HTERT RPE-1 (cell line): ENCODE results near the gene NCOA6.
"Not testable (repeated sequence)": the region's sequence is repeated elsewhere in the genome, so short reads cannot be mapped to it uniquely, and the experiment has no call there.

ENCODE experiments used
- in situ Hi-C: fragments of 300-500 bp; cut with MboI; formaldehyde crosslinking; loops from 4 replicates; pipeline ENCODE4 v1.14.3; 2020; ENCODE audit warnings: low sequenced_read_pairs

The NCOA6 gene

DNA sequence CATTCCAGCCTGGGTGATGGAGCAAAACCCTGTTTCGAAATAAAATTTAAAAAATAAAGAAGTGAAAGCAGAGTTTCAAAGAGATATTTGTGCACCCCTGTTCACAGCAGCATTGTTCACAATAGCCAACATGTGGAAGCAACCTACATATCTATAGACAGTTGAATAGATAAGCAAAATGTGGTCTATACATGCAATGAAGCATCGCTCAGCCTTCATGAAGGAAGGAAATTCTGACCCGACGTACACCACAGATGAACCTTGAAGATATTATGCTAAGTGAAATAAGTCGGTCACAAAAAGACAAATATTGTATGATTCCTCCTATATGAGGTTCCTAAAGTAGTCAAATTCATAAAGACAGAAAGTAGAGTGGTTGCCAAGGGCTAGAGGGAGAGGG is 6.5 kb upstream of the NCOA6 start:
- in situ Hi-C loops, result no loop called here

GRCh38 chr20:34829191-34829590 is 3.7 kb upstream of the NCOA6 start:
- in situ Hi-C loops, result no loop called here

- in situ Hi-C loops, result no loop called here
Measured at GRCh38 chr20:34824806-34825529, 483 bp downstream of the NCOA6 start.

DNA sequence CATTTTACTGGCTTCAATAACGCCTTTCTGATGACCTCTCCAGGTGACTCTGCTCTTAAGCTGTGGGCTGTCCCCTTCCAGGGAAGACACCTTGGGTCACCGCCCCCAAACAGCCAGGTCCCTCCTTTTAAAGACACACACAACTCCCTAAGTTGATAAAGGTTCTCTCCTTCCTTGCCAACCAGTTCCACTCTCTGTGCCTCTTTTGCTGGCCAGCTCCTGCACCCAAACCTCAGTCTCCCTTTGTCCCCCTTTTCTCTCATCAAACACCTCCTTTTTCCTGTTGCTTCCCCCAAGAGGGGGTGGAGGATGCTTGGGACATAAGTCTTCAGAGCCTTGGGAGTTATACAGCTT is 1.0 kb downstream of the NCOA6 start:
- in situ Hi-C loops, result no loop called here

DNA sequence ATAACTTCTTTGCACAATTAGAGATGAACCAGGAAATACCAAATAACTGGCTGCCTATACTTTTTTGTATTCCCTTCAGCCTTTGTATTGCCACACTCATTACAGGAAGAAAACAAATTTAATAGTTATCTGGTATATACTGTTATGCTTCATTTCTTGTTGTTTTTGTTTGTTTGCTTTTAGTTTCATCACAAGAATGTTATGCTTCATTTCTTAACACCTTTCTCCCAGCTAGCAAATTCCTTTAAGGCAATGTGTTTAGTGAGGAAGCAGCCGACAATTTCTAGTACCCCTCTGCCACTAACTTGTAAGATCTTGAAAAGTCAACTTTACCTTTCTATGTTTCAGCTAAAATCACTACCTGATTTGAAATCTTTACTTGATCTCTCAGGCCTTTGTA is 1.4 kb downstream of the NCOA6 start:
- in situ Hi-C loops, result no loop called here

- in situ Hi-C loops, result no loop called here
Measured at GRCh38 chr20:34820805-34821578, 4.5 kb downstream of the NCOA6 start.

- in situ Hi-C loops, result no loop called here
Measured at GRCh38 chr20:34817801-34818200, 7.7 kb downstream of the NCOA6 start.

GRCh38 chr20:34817072-34817471 is 8.4 kb downstream of the NCOA6 start:
- in situ Hi-C loops, result no loop called here

DNA sequence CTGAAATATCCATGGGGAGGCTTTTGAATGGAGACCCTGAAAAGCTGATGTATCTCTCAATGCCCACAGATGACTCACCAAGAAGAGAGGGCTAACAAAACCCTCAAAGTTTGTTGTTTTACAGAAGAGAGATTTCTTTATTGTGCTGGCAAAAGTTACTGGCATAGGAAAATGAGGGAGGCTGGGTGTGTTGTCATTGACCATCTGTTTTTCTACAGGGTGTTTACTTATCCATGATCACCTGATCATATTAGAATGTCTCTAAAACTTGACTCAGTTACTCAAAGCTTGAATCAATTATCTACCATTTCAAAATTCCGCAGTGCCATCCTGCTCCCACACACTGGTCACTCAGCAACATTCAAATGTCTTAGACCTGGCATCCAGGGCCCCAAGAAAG is 9.8 kb downstream of the NCOA6 start:
- in situ Hi-C loops, result no loop called here

DNA sequence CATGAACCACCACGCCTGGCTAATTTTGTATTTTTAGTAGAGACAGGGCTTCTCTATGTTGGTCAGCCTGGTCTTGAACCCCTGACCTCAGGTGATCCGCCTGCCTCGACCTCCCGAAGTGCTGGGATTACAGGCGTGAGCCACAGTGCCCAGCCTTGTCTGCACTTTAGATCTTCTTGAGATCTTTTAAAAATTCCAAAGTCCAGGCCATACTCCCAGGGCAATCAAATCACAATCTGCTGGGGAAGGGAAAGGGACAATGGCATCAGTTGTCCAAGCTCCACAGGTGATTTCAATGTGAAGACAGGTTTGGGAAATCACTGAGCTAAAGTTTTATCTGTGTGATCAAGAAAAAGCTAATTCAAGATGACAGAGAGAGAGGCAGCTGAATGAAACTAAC is 16.9 kb downstream of the NCOA6 start:
- in situ Hi-C loops, result no loop called here

GRCh38 chr20:34807944-34808465 is 17.4 kb downstream of the NCOA6 start:
- in situ Hi-C loops, result not testable (repeated sequence)

DNA sequence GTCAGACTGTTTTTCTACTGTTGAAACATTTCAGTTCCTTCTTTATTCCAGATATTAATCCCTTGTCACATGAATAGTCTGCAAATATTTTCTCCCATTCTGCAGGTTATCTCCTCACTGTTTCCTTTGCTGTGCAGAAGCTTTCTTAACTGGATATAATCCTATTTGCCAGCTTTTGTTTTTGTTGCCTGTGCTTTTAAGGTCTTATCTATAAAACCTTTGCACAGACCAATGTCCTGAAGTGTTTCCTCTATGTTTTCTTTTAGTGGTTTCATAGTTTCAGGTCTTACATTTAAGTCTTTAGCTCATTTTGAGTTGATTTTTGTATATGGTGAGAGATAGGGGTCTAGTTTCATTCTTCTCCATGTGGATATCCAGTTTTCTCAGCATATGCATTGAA is 19.2 kb downstream of the NCOA6 start:
- in situ Hi-C loops, result no loop called here

DNA sequence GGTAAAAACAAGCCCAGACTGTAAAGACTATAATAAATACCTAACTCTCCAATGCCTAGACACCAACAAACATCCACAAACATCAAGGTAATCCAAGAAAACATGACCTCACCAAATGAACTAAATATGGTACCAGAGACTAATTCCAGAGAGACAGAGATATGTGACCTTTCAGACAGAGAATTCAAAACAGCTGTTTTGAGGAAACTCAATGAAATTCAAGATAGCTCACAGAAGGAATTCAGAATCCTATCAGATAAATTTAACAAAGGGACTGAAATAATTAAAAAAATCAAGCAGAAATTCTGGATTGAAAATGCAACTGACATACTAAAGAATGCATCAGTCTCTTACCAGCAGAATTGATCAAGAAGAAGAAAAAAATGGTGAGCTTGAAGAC is 26.6 kb downstream of the NCOA6 start:
- in situ Hi-C loops, result no loop called here

DNA sequence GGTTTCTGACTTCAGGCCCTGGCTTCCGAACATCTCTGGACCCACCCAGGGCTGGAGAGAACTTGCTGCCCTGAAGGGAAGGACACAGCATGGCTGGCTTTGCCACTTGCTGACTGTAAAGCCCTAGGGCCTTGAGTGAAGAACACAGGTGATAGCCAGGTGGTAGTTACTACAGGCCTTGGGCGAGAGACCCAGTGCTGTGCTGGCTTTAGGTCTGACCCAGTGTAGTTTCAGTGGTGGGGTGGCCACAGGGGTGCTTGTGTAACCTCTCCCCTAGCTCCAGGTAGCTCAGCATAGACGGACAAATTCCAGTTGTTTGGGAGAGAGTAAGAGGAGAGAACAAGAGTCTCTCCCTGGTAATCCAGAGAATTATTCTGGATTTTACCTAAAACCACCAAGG is 27.1 kb downstream of the NCOA6 start:
- in situ Hi-C loops, result no loop called here

DNA sequence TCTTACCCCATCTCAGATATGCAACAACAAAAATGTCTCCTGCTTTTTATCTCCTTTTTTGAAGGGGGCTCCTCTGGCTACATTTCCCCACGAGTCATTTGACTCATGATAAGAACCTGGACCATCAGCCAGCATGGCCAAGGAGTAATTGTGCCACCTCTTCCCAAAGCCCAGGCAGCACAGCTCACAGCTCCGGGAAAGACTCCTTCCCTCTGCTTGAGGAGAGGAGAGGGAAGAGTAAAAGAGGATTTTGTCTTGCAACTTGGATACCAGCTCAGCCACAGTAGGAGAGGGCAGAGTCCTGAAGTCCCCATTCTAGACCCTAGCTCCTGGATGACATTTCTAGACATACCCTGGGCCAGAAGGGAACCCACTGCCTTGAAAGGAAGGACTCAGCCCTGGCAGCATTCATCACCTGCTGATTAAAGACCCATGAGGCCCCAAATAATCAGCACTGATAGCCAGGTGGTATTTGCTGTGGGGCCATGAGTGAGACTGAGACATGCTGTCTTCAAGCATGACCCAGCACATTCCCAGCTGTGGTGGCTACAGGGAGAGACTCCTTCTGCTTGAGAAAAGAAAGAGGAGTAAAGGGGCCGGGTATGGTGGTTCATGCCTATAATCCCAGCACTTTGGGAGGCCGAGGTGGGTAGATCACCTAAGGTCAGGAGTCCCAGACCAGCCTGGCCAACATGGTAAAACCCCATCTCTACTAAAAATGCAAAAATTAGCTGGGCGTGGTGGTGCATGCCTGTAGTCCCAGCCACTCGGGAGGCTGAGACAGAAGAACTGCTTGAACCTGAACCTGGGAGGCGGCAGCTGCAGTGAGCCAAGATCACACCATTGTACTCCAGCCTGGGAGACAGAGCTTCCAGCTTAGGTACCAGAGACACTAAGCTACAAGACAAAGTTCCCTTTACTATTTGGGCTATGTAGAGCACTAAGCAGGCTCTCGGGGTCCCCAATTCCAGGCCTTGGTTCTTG is 28.1 kb downstream of the NCOA6 start:
- in situ Hi-C loops, result no loop called here

DNA sequence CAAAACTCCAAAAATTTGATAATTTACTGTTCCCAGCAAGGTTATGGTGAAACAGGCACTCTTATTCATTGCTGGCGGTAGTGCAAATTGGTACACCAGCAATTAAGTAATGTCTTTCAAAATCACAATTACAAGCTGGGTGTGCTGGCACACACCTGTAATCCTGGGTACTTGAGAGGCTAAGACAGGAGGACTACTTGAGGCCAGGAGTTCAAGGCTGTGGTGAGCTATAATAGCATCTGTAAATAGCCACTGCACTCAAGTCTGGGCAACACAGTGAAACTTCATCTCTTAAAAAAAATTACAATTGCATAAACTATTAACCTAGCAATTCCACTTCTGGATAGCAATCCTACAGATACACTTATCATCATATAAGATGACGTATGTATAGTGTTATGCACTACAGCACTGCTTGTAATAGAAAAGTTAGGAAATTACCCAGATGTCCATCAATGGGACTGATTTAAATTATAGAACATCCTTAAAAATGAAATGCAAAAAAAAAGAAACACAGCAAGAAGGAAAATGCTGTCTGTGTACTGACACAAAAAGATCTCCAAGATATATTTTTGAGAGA is 31.4 kb downstream of the NCOA6 start:
- in situ Hi-C loops, result no loop called here

DNA sequence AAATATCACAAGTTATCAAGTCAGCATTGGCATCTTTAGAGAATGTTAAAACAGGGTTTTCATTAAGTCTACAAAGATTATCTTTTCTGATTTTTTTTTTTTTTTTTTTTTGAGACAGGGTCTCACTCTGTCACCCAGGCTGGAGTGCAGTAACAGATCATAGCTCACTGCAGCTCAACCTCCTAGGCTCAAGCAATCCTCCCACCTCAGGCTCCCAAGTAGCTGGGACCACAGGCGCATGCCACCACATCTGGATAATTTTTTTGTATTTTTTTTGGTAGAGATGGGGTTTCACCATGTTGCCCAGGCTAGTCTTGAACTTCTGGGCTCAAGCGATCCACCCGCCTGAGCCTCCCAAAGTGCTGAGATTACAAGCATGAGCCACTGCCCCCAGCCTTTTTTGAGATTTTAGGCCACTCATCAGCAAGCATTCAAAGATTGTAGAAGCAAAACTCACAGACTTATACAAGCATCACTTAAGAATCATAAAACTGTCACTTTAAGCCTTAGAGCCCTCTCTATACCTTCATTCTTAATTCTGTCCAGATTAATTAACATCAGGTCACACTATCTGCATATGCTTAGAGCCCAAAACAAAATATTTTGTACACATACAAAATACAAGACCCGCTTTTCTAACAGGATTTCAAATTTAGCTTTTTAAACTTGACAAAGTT is 32.6 kb downstream of the NCOA6 start:
- in situ Hi-C loops, result no loop called here

DNA sequence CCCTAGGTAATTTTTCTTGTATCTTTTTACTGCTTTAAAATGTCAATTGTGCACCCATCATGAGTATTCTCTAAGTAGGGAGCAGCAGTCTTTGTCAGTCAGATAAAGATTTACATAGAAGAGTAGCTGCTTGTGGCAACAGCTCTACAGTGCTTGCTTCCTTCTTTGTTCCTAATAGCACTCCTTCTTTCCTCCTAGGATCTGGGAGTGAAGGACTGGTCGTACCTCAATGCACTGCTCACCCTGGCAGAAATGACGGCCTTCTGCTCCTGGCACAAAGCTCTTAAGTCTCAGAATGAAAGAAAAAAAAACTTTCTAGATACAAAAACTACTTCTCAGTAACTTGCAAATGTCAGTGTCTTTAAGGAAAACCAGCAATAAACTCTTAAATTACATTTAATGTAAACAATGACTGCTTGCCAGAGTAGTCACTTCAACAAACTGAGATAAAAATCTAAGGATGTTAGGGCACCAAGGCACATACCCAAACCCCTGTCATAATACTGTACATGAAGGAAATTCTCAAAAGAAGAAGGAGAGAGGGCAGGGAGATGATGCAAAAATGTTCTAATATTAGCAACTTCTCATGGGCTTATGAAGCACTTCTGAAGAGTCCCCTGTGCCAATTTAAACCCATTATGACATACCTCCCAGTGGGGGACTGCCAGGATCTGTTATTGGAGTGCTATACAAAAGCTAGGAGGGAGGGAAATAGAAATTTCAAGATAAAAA is 34.0 kb downstream of the NCOA6 start:
- in situ Hi-C loops, result no loop called here

GRCh38 chr20:34781220-34781619 is 44.2 kb downstream of the NCOA6 start:
- in situ Hi-C loops, result no loop called here

DNA sequence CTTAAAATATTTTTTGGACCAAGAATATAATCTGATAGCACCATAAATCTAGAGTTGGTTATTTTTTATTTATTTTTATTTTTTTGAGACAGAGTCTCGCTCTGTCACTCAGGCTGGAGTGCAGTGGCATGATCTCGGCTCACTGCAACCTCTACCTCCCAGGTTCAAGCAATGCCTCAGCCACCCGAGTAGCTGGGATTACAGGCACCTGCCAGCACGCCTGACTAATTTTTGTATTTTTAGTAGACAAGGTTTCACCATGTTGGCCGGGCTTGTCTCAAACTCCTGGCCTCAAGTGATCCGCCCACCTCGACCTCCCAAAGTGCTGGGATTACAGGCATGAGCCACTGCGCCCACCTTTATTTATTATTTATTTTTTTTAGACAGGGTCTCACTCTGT is 45.2 kb downstream of the NCOA6 start:
- in situ Hi-C loops, result not testable (repeated sequence)
